ENCODE data around the gene JAZF1. TPM values are rescaled to one million over a fixed set of nuclear protein-coding genes. Genes with fewer than 3 reads are reported as not detected.

JAZF1 gene
- total RNA-seq, 4 donors from 2014 or later: 12.7 to 19.2 (median 14.7) TPM

DNA sequence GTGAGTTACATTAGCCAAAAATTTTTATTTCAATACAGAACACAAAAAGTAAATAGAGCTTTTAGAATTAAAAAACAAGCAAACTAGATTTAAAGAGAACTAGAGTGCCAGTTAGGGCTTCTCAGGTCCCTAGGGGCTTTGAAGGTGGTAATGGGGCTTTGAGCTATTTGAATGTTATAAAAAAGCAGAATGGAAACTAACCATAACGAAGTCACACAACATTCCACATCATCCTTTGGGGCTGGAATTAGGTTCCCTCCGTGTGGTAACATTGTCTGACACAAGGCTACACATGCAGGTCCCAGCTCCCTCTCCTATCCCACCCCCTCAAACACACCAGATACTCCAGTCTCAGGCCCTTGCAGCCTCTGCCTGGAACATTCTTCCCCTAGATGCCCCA is 15.3 kb downstream of the JAZF1 start:
- DNase-seq: no peak
- intact Hi-C loops (cut with DNase I): no loop called here
- TF ChIP-seq, protein P1, sequence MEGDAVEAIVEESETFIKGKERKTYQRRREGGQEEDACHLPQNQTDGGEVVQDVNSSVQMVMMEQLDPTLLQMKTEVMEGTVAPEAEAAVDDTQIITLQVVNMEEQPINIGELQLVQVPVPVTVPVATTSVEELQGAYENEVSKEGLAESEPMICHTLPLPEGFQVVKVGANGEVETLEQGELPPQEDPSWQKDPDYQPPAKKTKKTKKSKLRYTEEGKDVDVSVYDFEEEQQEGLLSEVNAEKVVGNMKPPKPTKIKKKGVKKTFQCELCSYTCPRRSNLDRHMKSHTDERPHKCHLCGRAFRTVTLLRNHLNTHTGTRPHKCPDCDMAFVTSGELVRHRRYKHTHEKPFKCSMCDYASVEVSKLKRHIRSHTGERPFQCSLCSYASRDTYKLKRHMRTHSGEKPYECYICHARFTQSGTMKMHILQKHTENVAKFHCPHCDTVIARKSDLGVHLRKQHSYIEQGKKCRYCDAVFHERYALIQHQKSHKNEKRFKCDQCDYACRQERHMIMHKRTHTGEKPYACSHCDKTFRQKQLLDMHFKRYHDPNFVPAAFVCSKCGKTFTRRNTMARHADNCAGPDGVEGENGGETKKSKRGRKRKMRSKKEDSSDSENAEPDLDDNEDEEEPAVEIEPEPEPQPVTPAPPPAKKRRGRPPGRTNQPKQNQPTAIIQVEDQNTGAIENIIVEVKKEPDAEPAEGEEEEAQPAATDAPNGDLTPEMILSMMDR (IDR thresholded peaks at IDR 0.05): no peak
- TF ChIP-seq POLR2A (IDR thresholded peaks at IDR 0.05): no peak
- H3K4me3 ChIP-seq (replicated peaks in 1 of 3): no peak overlapping the region
- no peaks in the 10 kb centered on the region for H3K36me3 ChIP-seq
- no peak overlapping the region for H3K27ac ChIP-seq
- H3K27me3 ChIP-seq: no peaks in the 10 kb centered on the region
- H3K4me1 ChIP-seq: peaks cover 29 to 32% of the 10 kb centered on the region in 2 donors
- 75 to 80% methylated on average over 2 of the region's 2 CpGs for WGBS, 2 donors
- H3K9me3 ChIP-seq: no peaks in the 10 kb centered on the region

DNA sequence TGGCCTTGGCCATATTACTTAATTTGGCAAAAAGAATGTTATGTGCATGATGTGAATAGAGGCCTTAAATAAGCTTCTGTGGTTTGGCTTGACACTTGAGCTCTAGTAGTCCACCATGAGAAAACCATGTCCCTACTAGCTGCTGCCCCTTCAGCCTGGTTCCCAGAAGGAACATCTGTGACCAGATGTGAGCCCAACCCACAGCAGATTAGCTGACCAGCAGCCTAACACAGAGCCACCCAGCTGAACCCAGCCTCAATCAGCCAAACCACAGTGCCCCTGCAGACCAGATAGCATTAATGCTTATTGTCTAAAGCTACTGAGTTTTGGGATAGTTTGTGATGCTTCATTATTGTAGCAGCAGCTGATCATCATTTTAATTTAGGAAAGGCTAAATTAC is 16.6 kb downstream of the JAZF1 start:
- no peak for TF ChIP-seq POLR2A (IDR thresholded peaks at IDR 0.05)
- TF ChIP-seq, protein P1 (IDR thresholded peaks at IDR 0.05): no peak

DNA sequence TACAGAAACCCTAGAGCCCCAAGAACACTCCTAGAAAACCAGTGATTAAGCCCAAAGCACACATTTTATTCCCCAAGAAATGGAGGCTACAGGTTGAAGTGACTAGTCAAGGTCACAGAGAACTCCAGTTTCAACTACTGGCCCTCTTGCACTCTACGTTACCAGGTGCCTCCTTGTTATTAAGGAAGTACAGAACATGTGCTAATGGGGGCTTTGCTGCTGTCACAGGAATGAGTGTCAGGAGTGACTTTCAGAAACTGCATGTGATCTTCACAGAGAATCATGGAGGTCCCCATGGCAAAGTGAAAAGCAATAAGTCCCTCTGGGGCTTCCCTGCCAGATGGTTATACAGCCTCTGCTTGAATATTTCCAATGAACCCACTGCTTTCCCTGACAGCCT is 19.3 kb downstream of the JAZF1 start:
- DNase-seq: no peak
- Histone ChIP-seq H3K27me3 (no peaks in the 10 kb centered on the region), H3K27ac (no peak overlapping the region), H3K9me3 (no peaks in the 10 kb centered on the region), H3K36me3 (no peaks in the 10 kb centered on the region), H3K4me1 (peaks cover 24% of the 10 kb centered on the region in 2 donors), H3K4me3 (replicated peaks in 1 of 3) (no peak overlapping the region)
- TF ChIP-seq, protein P1 (IDR thresholded peaks at IDR 0.05): no peak
- no peak for TF ChIP-seq POLR2A (IDR thresholded peaks at IDR 0.05)
- WGBS, 2 donors: 90 to 97% methylated on average over 1 of the region's 1 CpG
- intact Hi-C loops (cut with DNase I): no loop called here

More for the DNA sequence above, 16.6 kb downstream of the JAZF1 start:
- intact Hi-C loops (cut with DNase I): no loop called here
- no peaks in the 10 kb centered on the region for H3K36me3 ChIP-seq
- H3K4me3 ChIP-seq (replicated peaks in 1 of 3): no peak overlapping the region
- H3K27me3 ChIP-seq: no peaks in the 10 kb centered on the region
- H3K4me1 ChIP-seq: peaks cover 29 to 31% of the 10 kb centered on the region in 2 donors
- no peaks in the 10 kb centered on the region for H3K9me3 ChIP-seq
- no peak for DNase-seq
- H3K27ac ChIP-seq: no peak overlapping the region

DNA sequence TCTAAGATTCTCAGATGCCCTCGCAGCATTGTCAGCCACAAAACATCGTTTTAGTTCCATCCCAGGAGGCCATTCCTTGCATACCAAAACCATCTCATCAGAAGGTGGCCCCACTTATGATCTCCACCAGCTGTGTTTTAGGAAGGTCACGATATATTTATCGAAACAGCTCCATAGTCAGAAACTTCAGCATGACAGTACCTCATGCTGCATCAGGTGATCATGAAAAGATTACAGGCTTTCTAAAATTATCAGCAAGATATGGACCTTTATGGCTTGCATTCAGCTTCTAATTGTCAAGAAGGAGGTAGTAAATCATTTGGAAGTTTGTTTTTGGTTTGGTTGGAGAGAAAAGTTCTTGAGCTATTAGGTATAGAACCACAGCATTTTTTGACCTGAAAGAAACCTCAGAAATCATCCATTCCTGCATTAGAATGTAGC is 20.0 kb downstream of the JAZF1 start:
- Histone ChIP-seq H3K27me3 (no peaks in the 10 kb centered on the region), H3K9me3 (no peaks in the 10 kb centered on the region), H3K4me1 (peaks cover 24% of the 10 kb centered on the region in 2 donors), H3K36me3 (no peaks in the 10 kb centered on the region), H3K4me3 (replicated peaks in 1 of 3) (no peak overlapping the region), H3K27ac (no peak overlapping the region)
- DNase-seq: no peak
- TF ChIP-seq, protein P1 (IDR thresholded peaks at IDR 0.05): no peak
- TF ChIP-seq POLR2A (IDR thresholded peaks at IDR 0.05): no peak
- WGBS, 2 donors: 89 to 97% methylated on average over 4 of the region's 4 CpGs
- intact Hi-C loops (cut with DNase I): no loop called here

DNA sequence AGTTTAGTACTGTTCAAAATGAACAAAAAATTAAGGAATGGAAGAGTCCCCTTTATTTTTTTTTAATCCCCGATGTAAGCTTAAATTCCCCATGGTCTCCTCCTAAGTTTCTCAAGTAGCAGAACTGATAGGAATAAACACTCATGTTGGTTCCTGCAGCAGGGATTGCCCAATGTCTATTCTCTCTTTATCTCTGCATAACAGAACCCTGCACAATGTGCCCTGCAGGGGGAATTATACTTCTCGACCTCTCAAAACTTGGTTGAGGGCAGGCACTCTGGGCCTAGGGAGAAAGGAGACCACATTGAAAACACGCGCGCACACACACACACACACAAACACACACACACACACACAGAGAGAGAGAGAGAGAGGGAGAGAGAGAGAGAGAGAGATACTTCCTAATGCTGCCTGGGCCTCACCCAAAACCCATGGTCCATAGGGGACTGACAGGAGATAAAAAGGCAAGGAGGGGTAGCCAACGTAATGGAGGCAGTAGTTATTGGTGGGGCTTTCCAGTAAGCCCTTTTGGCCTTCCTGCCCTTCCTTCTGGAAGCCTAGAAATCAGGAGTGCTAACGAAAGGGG is 22.7 kb downstream of the JAZF1 start:
- H3K27ac ChIP-seq: no peak overlapping the region
- DNase-seq: no peak
- intact Hi-C loops (cut with DNase I): no loop called here
- no peaks in the 10 kb centered on the region for H3K9me3 ChIP-seq
- no peaks in the 10 kb centered on the region for H3K27me3 ChIP-seq
- 89% methylated on average over 7 of the region's 7 CpGs for WGBS, 2 donors
- no peak for TF ChIP-seq POLR2A (IDR thresholded peaks at IDR 0.05)
- TF ChIP-seq, protein P1 (IDR thresholded peaks at IDR 0.05): no peak
- H3K4me1 ChIP-seq: peaks cover 28 to 36% of the 10 kb centered on the region in 2 donors
- no peak overlapping the region for H3K4me3 ChIP-seq (replicated peaks in 1 of 3)
- H3K36me3 ChIP-seq: no peaks in the 10 kb centered on the region
